ENCODE results near the gene SLC36A4. TPM values are rescaled to one million over a fixed set of nuclear protein-coding genes. Genes with fewer than 3 reads are reported as not detected.

Gene SLC36A4
- total RNA-seq, 2 experiments from 2014 or later, result 13.2 to 13.9 TPM

- no peak for DNase-seq
- Mint-ChIP-seq H3K27ac (no peak overlapping the region), H3K36me3 (ENCODE audit: low read depth) (peaks cover 3% of the 10 kb centered on the region), H3K9me3 (no peaks in the 10 kb centered on the region), H3K4me3 (no peak overlapping the region), H3K27me3 (ENCODE audit: low read depth) (no peaks in the 10 kb centered on the region), H3K4me1 (ENCODE audit: low read depth) (no peaks in the 10 kb centered on the region)
- CTCF ChIA-PET, result no interaction called here
- intact Hi-C loops (cut with micrococcal nuclease), result no loop called here
These were observed 54.0 kb downstream of the SLC36A4 start for GRCh38 chr11:93143800-93144199.

GRCh38 chr11:93143186-93143585, 54.6 kb downstream of the SLC36A4 start:
- H3K9me3 Mint-ChIP-seq, result no peaks in the 10 kb centered on the region
- peaks cover 3% of the 10 kb centered on the region for H3K36me3 Mint-ChIP-seq (ENCODE audit: low read depth)
- H3K4me3 Mint-ChIP-seq, result no peak overlapping the region
- H3K27me3 Mint-ChIP-seq (ENCODE audit: low read depth), result no peaks in the 10 kb centered on the region
- H3K4me1 Mint-ChIP-seq (ENCODE audit: low read depth), result no peaks in the 10 kb centered on the region
- intact Hi-C loops (cut with micrococcal nuclease), result no loop called here
- no peak overlapping the region for H3K27ac Mint-ChIP-seq
- CTCF ChIA-PET, result no interaction called here
- no peak for DNase-seq

GRCh38 chr11:93133488-93134109, 64.2 kb downstream of the SLC36A4 start:
- DNase-seq, result no peak
- Mint-ChIP-seq H3K27me3 (ENCODE audit: low read depth) (no peaks in the 10 kb centered on the region), H3K4me3 (no peak overlapping the region), H3K36me3 (ENCODE audit: low read depth) (peaks cover 5% of the 10 kb centered on the region), H3K4me1 (ENCODE audit: low read depth) (no peaks in the 10 kb centered on the region), H3K27ac (no peak overlapping the region), H3K9me3 (no peaks in the 10 kb centered on the region)
- CTCF ChIA-PET, result no interaction called here
- intact Hi-C loops (cut with micrococcal nuclease), result no loop called here

GRCh38 chr11:93132836-93133235, 65.0 kb downstream of the SLC36A4 start:
- no peak overlapping the region for H3K27ac Mint-ChIP-seq
- DNase-seq, result no peak
- peaks cover 5% of the 10 kb centered on the region for H3K36me3 Mint-ChIP-seq (ENCODE audit: low read depth)
- no peaks in the 10 kb centered on the region for H3K4me1 Mint-ChIP-seq (ENCODE audit: low read depth)
- no peaks in the 10 kb centered on the region for H3K9me3 Mint-ChIP-seq
- no peak overlapping the region for H3K4me3 Mint-ChIP-seq
- intact Hi-C loops (cut with micrococcal nuclease), result no loop called here
- CTCF ChIA-PET, result no interaction called here
- peaks cover 1% of the 10 kb centered on the region for H3K27me3 Mint-ChIP-seq (ENCODE audit: low read depth)

- no peak for DNase-seq
- H3K27me3 Mint-ChIP-seq (ENCODE audit: low read depth), result peaks cover 9% of the 10 kb centered on the region
- H3K4me3 Mint-ChIP-seq, result no peak overlapping the region
- H3K27ac Mint-ChIP-seq, result no peak overlapping the region
- intact Hi-C loops (cut with micrococcal nuclease), result no loop called here
- H3K4me1 Mint-ChIP-seq (ENCODE audit: low read depth), result no peaks in the 10 kb centered on the region
- no peaks in the 10 kb centered on the region for H3K9me3 Mint-ChIP-seq
- CTCF ChIA-PET, result no interaction called here
- H3K36me3 Mint-ChIP-seq (ENCODE audit: low read depth), result peaks cover 5% of the 10 kb centered on the region
These were observed 66.1 kb downstream of the SLC36A4 start for GRCh38 chr11:93131709-93132108.

- H3K36me3 Mint-ChIP-seq (ENCODE audit: low read depth), result no peaks in the 10 kb centered on the region
- no peaks in the 10 kb centered on the region for H3K9me3 Mint-ChIP-seq
- CTCF ChIA-PET, result no interaction called here
- intact Hi-C loops (cut with micrococcal nuclease), result no loop called here
- H3K4me3 Mint-ChIP-seq, result no peak overlapping the region
- H3K27ac Mint-ChIP-seq, result no peak overlapping the region
- H3K4me1 Mint-ChIP-seq (ENCODE audit: low read depth), result no peaks in the 10 kb centered on the region
- DNase-seq, result no peak
- H3K27me3 Mint-ChIP-seq (ENCODE audit: low read depth), result peaks cover 15% of the 10 kb centered on the region
These were observed 69.2 kb downstream of the SLC36A4 start for GRCh38 chr11:93128574-93128973.

GRCh38 chr11:93123351-93123898, 74.4 kb downstream of the SLC36A4 start:
- no peak overlapping the region for H3K4me3 Mint-ChIP-seq
- no peaks in the 10 kb centered on the region for H3K9me3 Mint-ChIP-seq
- CTCF ChIA-PET, result no interaction called here
- H3K27ac Mint-ChIP-seq, result no peak overlapping the region
- peaks cover 30% of the 10 kb centered on the region for H3K27me3 Mint-ChIP-seq (ENCODE audit: low read depth)
- no peaks in the 10 kb centered on the region for H3K36me3 Mint-ChIP-seq (ENCODE audit: low read depth)
- no peak for DNase-seq
- intact Hi-C loops (cut with micrococcal nuclease), result no loop called here
- no peaks in the 10 kb centered on the region for H3K4me1 Mint-ChIP-seq (ENCODE audit: low read depth)

GRCh38 chr11:93122535-93123235, 75.1 kb downstream of the SLC36A4 start:
- no peaks in the 10 kb centered on the region for H3K4me1 Mint-ChIP-seq (ENCODE audit: low read depth)
- no peak for DNase-seq
- no peaks in the 10 kb centered on the region for H3K36me3 Mint-ChIP-seq (ENCODE audit: low read depth)
- peaks cover 33% of the 10 kb centered on the region for H3K27me3 Mint-ChIP-seq (ENCODE audit: low read depth)
- CTCF ChIA-PET, result no interaction called here
- H3K9me3 Mint-ChIP-seq, result no peaks in the 10 kb centered on the region
- intact Hi-C loops (cut with micrococcal nuclease), result no loop called here
- H3K4me3 Mint-ChIP-seq, result no peak overlapping the region
- no peak overlapping the region for H3K27ac Mint-ChIP-seq

- CTCF ChIA-PET, result no interaction called here
- intact Hi-C loops (cut with micrococcal nuclease), result no loop called here
- no peak for DNase-seq
- peaks cover 44% of the 10 kb centered on the region for H3K27me3 Mint-ChIP-seq (ENCODE audit: low read depth)
- no peaks in the 10 kb centered on the region for H3K9me3 Mint-ChIP-seq
- no peaks in the 10 kb centered on the region for H3K4me1 Mint-ChIP-seq (ENCODE audit: low read depth)
- H3K4me3 Mint-ChIP-seq, result no peak overlapping the region
- H3K27ac Mint-ChIP-seq, result no peak overlapping the region
- H3K36me3 Mint-ChIP-seq (ENCODE audit: low read depth), result no peaks in the 10 kb centered on the region
These were observed 79.5 kb downstream of the SLC36A4 start for GRCh38 chr11:93118276-93118675.

GRCh38 chr11:93117565-93117964, 80.2 kb downstream of the SLC36A4 start:
- no peaks in the 10 kb centered on the region for H3K4me1 Mint-ChIP-seq (ENCODE audit: low read depth)
- peaks cover 47% of the 10 kb centered on the region for H3K27me3 Mint-ChIP-seq (ENCODE audit: low read depth)
- no peak overlapping the region for H3K27ac Mint-ChIP-seq
- CTCF ChIA-PET, result no interaction called here
- DNase-seq, result no peak
- no peaks in the 10 kb centered on the region for H3K9me3 Mint-ChIP-seq
- intact Hi-C loops (cut with micrococcal nuclease), result no loop called here
- H3K36me3 Mint-ChIP-seq (ENCODE audit: low read depth), result no peaks in the 10 kb centered on the region
- no peak overlapping the region for H3K4me3 Mint-ChIP-seq

- H3K4me1 Mint-ChIP-seq (ENCODE audit: low read depth), result no peaks in the 10 kb centered on the region
- H3K4me3 Mint-ChIP-seq, result no peak overlapping the region
- no peak overlapping the region for H3K27ac Mint-ChIP-seq
- DNase-seq, result no peak
- H3K27me3 Mint-ChIP-seq (ENCODE audit: low read depth), result peaks cover 51% of the 10 kb centered on the region
- no peaks in the 10 kb centered on the region for H3K36me3 Mint-ChIP-seq (ENCODE audit: low read depth)
- intact Hi-C loops (cut with micrococcal nuclease), result no loop called here
- no peaks in the 10 kb centered on the region for H3K9me3 Mint-ChIP-seq
- CTCF ChIA-PET, result no interaction called here
These were observed 81.0 kb downstream of the SLC36A4 start for GRCh38 chr11:93116641-93117441.

- no peaks in the 10 kb centered on the region for H3K36me3 Mint-ChIP-seq (ENCODE audit: low read depth)
- intact Hi-C loops (cut with micrococcal nuclease), result no loop called here
- H3K4me1 Mint-ChIP-seq (ENCODE audit: low read depth), result no peaks in the 10 kb centered on the region
- no peaks in the 10 kb centered on the region for H3K9me3 Mint-ChIP-seq
- DNase-seq, result no peak
- H3K27me3 Mint-ChIP-seq (ENCODE audit: low read depth), result peaks cover 49% of the 10 kb centered on the region
- H3K27ac Mint-ChIP-seq, result no peak overlapping the region
- CTCF ChIA-PET, result no interaction called here
- no peak overlapping the region for H3K4me3 Mint-ChIP-seq
These were observed 83.5 kb downstream of the SLC36A4 start for GRCh38 chr11:93114304-93114703.
